Measurements from ENCODE around the gene PARD3. TPM values are rescaled to one million over a fixed set of nuclear protein-coding genes. Genes with fewer than 3 reads are reported as not detected.
A peak's percentile ranks its signal among the peaks of the same experiment; 100 is the strongest.

Gene PARD3
- total RNA-seq, 1 experiment from 2014 or later = 51.8 TPM

GRCh38 chr10:34346516-34347100 is 468.5 kb downstream of the PARD3 start:
- Mint-ChIP-seq H3K4me3 (no peak overlapping the region), H3K27me3 (ENCODE audit: low read depth) (no peaks in the 10 kb centered on the region), H3K9me3 (no peaks in the 10 kb centered on the region), H3K36me3 (peaks cover 13% of the 10 kb centered on the region), H3K27ac (no peak overlapping the region), H3K4me1 (peaks cover 24% of the 10 kb centered on the region)
- POLR2A ChIA-PET = no interaction called here
- no peak for ATAC-seq
- TF ChIP-seq, protein P1, sequence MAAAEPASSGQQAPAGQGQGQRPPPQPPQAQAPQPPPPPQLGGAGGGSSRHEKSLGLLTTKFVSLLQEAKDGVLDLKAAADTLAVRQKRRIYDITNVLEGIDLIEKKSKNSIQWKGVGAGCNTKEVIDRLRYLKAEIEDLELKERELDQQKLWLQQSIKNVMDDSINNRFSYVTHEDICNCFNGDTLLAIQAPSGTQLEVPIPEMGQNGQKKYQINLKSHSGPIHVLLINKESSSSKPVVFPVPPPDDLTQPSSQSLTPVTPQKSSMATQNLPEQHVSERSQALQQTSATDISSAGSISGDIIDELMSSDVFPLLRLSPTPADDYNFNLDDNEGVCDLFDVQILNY (CRISPR knock-in tag; IDR thresholded peaks at IDR 0.05) = no peak
- TF ChIP-seq, protein P2, sequence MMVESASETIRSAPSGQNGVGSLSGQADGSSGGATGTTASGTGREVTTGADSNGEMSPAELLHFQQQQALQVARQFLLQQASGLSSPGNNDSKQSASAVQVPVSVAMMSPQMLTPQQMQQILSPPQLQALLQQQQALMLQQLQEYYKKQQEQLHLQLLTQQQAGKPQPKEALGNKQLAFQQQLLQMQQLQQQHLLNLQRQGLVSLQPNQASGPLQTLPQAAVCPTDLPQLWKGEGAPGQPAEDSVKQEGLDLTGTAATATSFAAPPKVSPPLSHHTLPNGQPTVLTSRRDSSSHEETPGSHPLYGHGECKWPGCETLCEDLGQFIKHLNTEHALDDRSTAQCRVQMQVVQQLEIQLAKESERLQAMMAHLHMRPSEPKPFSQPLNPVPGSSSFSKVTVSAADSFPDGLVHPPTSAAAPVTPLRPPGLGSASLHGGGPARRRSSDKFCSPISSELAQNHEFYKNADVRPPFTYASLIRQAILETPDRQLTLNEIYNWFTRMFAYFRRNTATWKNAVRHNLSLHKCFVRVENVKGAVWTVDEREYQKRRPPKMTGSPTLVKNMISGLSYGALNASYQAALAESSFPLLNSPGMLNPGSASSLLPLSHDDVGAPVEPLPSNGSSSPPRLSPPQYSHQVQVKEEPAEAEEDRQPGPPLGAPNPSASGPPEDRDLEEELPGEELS (CRISPR knock-in tag; IDR thresholded peaks at IDR 0.05) = no peak
- TF ChIP-seq ZNF317 (CRISPR knock-in tag; IDR thresholded peaks at IDR 0.05; ENCODE audit: borderline replicate concordance, low read depth) (no peak), SMAD4 (CRISPR knock-in tag; IDR thresholded peaks at IDR 0.05) (no peak), PRRX2 (CRISPR knock-in tag; IDR thresholded peaks at IDR 0.05) (no peak), ZBTB43 (CRISPR knock-in tag; IDR thresholded peaks at IDR 0.05) (no peak), TEAD1 (CRISPR knock-in tag; IDR thresholded peaks at IDR 0.05) (no peak)
- TF ChIP-seq, protein P3, sequence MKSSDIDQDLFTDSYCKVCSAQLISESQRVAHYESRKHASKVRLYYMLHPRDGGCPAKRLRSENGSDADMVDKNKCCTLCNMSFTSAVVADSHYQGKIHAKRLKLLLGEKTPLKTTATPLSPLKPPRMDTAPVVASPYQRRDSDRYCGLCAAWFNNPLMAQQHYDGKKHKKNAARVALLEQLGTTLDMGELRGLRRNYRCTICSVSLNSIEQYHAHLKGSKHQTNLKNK (CRISPR knock-in tag; IDR thresholded peaks at IDR 0.05) = no peak
- CTCF ChIA-PET = no interaction called here
- DNase-seq (ENCODE audit: low spot score) = no peak

GRCh38 chr10:34345383-34345782 is 469.7 kb downstream of the PARD3 start:
- Mint-ChIP-seq H3K27me3 (ENCODE audit: low read depth) (no peaks in the 10 kb centered on the region), H3K27ac (no peak overlapping the region), H3K36me3 (peaks cover 6% of the 10 kb centered on the region), H3K4me1 (peaks cover 24% of the 10 kb centered on the region), H3K9me3 (no peaks in the 10 kb centered on the region), H3K4me3 (no peak overlapping the region)
- DNase-seq (ENCODE audit: low spot score) = no peak
- POLR2A ChIA-PET = no interaction called here
- no peak for ATAC-seq
- TF ChIP-seq, protein P4, sequence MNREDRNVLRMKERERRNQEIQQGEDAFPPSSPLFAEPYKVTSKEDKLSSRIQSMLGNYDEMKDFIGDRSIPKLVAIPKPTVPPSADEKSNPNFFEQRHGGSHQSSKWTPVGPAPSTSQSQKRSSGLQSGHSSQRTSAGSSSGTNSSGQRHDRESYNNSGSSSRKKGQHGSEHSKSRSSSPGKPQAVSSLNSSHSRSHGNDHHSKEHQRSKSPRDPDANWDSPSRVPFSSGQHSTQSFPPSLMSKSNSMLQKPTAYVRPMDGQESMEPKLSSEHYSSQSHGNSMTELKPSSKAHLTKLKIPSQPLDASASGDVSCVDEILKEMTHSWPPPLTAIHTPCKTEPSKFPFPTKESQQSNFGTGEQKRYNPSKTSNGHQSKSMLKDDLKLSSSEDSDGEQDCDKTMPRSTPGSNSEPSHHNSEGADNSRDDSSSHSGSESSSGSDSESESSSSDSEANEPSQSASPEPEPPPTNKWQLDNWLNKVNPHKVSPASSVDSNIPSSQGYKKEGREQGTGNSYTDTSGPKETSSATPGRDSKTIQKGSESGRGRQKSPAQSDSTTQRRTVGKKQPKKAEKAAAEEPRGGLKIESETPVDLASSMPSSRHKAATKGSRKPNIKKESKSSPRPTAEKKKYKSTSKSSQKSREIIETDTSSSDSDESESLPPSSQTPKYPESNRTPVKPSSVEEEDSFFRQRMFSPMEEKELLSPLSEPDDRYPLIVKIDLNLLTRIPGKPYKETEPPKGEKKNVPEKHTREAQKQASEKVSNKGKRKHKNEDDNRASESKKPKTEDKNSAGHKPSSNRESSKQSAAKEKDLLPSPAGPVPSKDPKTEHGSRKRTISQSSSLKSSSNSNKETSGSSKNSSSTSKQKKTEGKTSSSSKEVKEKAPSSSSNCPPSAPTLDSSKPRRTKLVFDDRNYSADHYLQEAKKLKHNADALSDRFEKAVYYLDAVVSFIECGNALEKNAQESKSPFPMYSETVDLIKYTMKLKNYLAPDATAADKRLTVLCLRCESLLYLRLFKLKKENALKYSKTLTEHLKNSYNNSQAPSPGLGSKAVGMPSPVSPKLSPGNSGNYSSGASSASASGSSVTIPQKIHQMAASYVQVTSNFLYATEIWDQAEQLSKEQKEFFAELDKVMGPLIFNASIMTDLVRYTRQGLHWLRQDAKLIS (CRISPR knock-in tag; IDR thresholded peaks at IDR 0.05; ENCODE audit: borderline replicate concordance) = no peak
- peak; percentile 32; the same call in 1 of the 2 replicates for TF ChIP-seq GABPB1 (CRISPR knock-in tag; IDR thresholded peaks at IDR 0.05)
- TF ChIP-seq ETV6 (CRISPR knock-in tag; IDR thresholded peaks at IDR 0.05) = no peak
- CTCF ChIA-PET = interaction anchor here (1.1 kb wide), 1 partner anchor 46 kb away, joined by 3 read pairs; no protein-coding TSS in a partner anchor

DNA sequence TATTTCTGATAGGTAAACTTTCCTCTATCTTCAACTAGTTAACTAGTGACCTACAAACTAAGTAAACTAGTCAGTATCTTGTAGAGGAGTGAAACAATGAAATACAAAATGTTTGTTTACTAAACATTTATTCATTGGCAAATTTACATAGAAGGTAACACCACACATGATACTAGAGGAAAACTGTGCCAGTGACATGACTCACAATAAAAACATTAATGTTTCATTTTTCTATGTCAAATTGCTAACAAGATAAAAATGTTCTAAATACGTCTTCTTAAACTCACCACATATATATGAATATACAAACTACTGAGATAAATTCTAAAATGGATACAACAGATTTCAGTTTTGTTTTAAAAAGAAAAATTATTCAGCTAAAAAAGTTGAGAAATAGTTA is 471.3 kb downstream of the PARD3 start:
- H3K4me3 Mint-ChIP-seq = no peak overlapping the region
- no peak for DNase-seq (ENCODE audit: low spot score)
- H3K9me3 Mint-ChIP-seq = no peaks in the 10 kb centered on the region
- peaks cover 3% of the 10 kb centered on the region; the same call in 1 of the 2 replicates for H3K36me3 Mint-ChIP-seq
- no peak for ATAC-seq
- ChIA-PET CTCF (no interaction called here), POLR2A (no interaction called here)
- H3K4me1 Mint-ChIP-seq = peaks cover 21% of the 10 kb centered on the region
- H3K27me3 Mint-ChIP-seq (ENCODE audit: low read depth) = no peaks in the 10 kb centered on the region
- no peak overlapping the region for H3K27ac Mint-ChIP-seq
- TF ChIP-seq, protein P5, sequence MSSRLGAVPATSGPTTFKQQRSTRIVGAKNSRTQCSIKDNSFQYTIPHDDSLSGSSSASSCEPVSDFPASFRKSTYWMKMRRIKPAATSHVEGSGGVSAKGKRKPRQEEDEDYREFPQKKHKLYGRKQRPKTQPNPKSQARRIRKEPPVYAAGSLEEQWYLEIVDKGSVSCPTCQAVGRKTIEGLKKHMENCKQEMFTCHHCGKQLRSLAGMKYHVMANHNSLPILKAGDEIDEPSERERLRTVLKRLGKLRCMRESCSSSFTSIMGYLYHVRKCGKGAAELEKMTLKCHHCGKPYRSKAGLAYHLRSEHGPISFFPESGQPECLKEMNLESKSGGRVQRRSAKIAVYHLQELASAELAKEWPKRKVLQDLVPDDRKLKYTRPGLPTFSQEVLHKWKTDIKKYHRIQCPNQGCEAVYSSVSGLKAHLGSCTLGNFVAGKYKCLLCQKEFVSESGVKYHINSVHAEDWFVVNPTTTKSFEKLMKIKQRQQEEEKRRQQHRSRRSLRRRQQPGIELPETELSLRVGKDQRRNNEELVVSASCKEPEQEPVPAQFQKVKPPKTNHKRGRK (CRISPR knock-in tag; IDR thresholded peaks at IDR 0.05; ENCODE audit: borderline replicate concordance) = no peak
- no peak for TF ChIP-seq FOXK1 (CRISPR knock-in tag; IDR thresholded peaks at IDR 0.05)
- no peak for TF ChIP-seq PRRX2 (CRISPR knock-in tag; IDR thresholded peaks at IDR 0.05)
- no peak for TF ChIP-seq JUN (CRISPR knock-in tag; IDR thresholded peaks at IDR 0.05)
- TF ChIP-seq, protein P6, sequence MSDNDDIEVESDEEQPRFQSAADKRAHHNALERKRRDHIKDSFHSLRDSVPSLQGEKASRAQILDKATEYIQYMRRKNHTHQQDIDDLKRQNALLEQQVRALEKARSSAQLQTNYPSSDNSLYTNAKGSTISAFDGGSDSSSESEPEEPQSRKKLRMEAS (CRISPR knock-in tag; IDR thresholded peaks at IDR 0.05) = no peak
- no peak for TF ChIP-seq OVOL2 (CRISPR knock-in tag; IDR thresholded peaks at IDR 0.05; ENCODE audit: borderline replicate concordance)
- no peak for TF ChIP-seq ZBTB21 (CRISPR knock-in tag; IDR thresholded peaks at IDR 0.05; ENCODE audit: borderline replicate concordance)
- TF ChIP-seq FOXJ3 (CRISPR knock-in tag; IDR thresholded peaks at IDR 0.05; ENCODE audit: borderline replicate concordance) = no peak
- TF ChIP-seq, protein P3 (CRISPR knock-in tag; IDR thresholded peaks at IDR 0.05) = no peak
- TF ChIP-seq EMX1 (CRISPR knock-in tag; IDR thresholded peaks at IDR 0.05) = no peak
- no peak for TF ChIP-seq ZNF671 (CRISPR knock-in tag; IDR thresholded peaks at IDR 0.05)
- TF ChIP-seq NR1H2 (CRISPR knock-in tag; IDR thresholded peaks at IDR 0.05) = no peak
- TF ChIP-seq RORB (CRISPR knock-in tag; IDR thresholded peaks at IDR 0.05) = no peak
